HG02970 (cell line): Measurements from ENCODE around the gene ISG20.
"Not testable (repeated sequence)": the region's sequence is repeated elsewhere in the genome, so short reads cannot be mapped to it uniquely, and the experiment has no call there.

Experiments
- ATAC-seq: cut with Tn5 transposase; IDR thresholded peaks from one replicate; pipeline ENCODE4 v1.9.1; 2021; ENCODE audit warnings: mild to moderate bottlenecking, moderate library complexity, moderate number of reproducible peaks; ENCODE audit not compliant: unreplicated experiment, low FRiP score

ISG20 gene

GRCh38 chr15:88634449-88634848, 4.4 kb upstream of the ISG20 start:
- no peak for ATAC-seq

- ATAC-seq, result peak; percentile 18
Measured at GRCh38 chr15:88635318-88635717, 3.5 kb upstream of the ISG20 start.

DNA sequence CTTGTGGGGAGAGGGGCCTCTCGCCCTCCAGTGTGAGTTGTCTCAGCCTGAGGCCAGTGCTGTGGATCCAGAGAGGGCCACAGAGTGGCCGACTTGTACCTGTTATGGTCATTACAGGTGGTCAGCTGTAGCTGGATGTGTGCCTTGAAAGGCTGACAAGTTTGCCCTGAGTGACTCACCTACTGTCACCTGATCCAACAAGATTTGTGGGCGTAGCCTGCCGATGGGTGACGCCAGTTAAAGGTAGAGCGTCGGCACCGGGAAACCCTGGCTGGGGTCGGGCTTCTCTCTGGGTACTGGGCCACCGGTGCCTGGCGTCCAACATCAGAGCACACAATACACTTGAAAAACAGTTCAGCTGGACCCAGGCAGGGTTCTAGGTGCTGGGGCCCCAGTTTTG, 2.8 kb upstream of the ISG20 start:
- no peak for ATAC-seq

DNA sequence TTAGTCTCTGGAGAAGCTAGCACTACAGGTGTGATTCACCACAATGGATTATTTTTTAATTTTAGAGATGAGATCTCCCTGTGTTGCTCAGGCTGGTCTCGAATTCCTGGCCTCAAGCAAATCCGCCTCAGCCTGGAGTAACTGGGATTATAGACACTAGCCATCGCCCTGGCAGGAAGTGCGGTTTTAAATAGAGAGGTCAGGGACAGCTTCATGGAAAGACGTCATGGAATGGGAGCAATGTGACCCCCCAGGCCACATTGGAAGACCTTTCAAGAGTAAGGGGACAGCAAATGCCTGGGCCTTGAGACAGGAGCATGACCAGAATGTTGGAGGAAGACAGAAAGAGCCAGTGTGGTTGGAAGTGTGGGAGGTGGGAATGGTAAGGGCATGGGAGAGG, 2.2 kb upstream of the ISG20 start:
- ATAC-seq, result no peak

- no peak for ATAC-seq
Measured at GRCh38 chr15:88637436-88637835, 1.4 kb upstream of the ISG20 start.

DNA sequence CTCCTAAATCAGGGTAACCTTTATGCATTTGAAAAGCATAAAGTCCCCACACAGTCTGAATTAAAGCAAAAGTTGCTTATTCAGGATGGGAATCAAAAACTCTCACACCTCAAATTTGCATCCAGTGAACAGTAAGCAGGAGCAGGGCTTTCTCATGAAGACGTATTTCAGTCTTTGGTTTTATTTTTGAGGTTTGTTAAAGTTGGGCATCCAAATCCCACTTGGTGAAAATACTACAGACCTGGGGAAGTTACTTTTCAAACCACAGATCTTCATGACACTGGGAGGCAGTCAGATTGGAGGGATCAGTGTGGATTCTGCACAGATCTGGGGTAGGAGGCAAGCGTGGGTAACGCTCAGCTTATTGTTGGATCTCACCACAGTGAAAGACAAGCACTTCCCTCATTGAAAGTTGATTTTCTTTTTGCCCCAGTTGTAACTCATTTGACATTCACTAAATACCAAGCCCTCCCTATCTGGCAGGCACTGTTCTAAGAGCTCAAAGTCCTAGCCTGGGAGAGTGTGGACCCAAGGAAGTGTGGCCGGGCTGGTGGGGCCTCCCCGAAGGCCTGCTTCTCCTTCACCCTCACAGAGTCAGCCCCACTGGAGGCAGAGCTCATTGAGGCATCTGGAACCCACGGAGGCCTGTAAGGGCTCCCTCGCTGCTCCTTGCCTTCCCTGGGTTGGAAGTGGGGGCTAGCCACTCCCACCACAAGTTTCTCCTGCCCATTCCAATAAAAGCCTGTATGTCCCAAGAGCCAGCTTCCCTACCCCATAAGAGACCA, 783 bp upstream of the ISG20 start:
- ATAC-seq, result no peak

- no peak for ATAC-seq
Measured at GRCh38 chr15:88641959-88642452, 3.2 kb downstream of the ISG20 start.

GRCh38 chr15:88642514-88642913, 3.7 kb downstream of the ISG20 start:
- not testable (repeated sequence) for ATAC-seq

- ATAC-seq, result no peak
Measured at GRCh38 chr15:88644741-88645140, 5.9 kb downstream of the ISG20 start.

DNA sequence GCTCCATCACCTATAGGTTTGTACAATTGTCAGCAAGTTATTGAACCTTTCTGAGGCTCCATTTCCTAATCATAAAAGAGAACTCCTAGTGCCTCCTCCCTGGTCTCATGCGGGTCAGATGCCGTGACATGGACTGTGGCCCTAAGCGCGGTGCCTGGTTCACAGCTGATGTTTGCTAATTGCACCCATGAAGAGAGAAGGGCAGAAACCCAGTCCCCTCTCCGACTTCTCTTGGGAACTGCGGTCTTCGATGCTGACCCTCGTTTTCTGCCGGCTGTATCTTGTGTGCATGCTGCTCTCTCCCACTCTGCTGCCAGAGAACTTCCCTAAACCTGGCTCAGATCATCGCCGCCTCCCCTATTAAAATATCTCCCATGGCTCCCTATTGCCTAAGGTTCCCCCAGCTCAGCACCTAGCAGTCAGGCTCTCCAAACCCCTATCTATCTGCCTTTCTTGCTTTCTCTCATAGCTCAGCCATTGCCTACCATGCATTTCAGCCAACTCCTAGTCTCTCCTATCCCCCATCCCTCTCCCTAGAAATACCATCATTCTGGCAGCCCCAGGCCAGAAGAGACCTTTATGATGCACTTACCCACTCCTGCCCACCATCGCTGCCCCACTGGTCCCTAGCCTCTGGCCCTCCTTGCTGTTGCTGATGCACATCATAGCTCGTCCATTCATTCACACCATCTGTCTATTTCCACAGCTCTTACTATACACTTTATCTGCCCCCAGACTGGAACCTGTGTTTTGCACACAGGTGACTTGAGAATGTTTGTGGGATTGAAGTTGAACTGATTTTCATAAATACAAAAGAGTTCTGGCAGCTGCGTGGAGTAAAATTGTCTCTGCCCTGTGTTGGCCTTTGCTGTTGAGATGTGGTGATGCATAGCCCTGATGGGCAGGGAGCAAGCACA, 6.6 kb downstream of the ISG20 start:
- no peak for ATAC-seq

DNA sequence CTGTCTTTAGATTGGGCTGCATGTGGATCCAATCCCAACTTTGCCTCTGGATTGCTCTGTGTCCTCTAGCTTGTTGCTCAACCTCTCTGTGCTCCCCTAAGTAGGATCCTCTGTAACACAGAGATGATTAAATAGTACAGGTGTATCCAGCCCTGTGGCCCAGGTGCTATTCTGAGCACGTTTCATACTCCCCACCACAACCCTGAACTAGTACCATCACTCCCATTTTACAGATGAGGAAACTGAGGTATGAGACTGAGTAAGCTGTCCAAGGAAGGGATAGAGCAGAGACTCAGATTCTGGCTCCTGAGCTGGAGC, 7.2 kb downstream of the ISG20 start:
- ATAC-seq, result no peak

GRCh38 chr15:88646951-88647350, 8.1 kb downstream of the ISG20 start:
- ATAC-seq, result no peak

DNA sequence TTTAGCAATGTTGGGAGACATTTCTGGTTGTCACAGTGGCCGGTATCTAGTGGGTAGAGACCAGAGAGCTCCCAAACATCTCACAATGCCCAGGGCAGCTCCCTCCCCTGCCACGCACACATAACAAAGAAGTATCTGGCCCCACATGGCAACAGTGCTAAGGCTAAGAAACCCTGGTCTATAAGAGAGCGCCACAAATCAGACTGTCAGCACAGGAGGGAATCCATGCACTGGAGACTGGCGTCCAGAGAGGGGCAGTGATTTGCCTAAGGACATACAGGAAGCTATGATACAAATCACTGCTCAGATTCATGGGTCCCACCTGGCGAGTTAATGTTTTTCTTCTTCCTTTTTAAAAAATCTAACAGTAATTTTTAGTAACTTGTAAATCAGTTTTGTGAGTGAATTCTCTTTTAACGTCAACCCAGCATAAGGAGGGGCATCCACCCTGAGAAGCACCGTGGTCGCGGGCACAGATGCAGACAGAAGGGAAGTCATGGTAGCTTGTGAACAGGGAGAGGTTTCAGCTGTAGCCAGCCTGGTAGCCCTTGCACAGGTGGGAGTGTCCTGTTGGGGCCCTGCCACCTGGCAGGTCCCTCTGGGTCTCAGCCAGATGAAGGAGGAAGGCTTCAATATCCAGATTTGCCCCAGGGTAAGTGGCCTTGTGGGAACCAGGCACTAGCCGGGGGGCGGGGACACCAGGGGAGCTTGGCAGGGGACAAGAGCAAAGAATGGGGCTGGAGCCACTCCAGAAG, 8.7 kb downstream of the ISG20 start:
- ATAC-seq, result no peak

GRCh38 chr15:88648357-88649214, 9.8 kb downstream of the ISG20 start:
- ATAC-seq, result no peak

- no peak for ATAC-seq
Measured at GRCh38 chr15:88649286-88649733, 10.5 kb downstream of the ISG20 start.

DNA sequence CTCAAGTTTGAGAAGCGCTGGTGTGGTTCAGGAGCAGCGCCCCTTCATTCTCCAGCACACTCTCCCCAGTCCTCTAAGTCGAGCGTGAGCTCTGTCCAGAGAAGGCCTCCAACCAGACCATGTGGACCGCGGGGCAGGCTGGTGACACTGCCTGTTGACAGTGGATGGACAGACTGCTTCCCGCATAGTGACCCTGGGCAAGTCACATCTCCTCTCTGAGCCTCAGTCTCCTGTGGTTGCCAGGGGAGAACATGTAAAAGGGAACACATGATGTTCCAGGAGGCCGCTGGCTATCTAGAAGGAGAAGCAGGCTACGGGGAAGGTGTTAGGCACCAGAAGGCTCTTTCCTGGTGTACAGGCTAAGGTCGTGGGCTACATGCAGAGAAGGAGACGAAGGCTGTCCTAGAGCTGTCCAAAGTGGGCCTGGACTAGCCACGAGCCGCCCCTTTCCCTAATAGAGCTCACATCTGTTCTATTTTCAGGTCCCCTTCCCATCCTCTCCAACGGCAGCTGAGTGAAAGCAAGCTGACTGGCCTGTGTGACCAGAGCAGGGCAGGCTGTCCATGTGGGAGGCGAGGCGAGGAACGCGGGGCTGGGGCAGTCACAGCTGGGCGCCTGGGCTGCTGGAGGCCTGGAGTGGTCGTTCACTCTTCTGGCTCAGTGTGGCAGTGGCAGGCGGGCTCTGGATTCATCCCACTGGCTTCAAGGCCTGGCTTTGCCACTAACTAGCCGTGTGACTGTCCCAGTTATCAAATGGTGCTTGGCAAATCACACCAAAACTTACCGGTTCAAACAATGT, 11.1 kb downstream of the ISG20 start:
- no peak for ATAC-seq

DNA sequence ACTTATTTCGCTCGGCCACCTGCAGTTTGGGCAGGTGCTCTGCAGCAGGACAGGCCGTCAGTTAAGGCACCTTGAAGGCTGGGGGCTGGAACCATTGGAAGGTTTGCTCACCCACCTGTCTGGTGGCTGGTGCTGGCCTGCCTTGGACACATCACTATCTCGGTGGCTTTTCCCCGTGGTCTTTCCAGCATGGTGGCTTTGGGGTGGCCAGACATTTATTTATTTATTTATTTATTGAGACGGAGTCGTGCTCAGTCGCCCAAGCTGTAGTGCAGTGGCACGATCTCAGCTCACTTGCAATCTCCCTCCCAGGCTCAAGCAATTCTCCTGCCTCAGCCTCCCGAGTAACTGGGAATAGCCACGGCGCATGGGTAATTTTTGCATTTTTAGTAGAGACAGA, 11.7 kb downstream of the ISG20 start:
- no peak for ATAC-seq

DNA sequence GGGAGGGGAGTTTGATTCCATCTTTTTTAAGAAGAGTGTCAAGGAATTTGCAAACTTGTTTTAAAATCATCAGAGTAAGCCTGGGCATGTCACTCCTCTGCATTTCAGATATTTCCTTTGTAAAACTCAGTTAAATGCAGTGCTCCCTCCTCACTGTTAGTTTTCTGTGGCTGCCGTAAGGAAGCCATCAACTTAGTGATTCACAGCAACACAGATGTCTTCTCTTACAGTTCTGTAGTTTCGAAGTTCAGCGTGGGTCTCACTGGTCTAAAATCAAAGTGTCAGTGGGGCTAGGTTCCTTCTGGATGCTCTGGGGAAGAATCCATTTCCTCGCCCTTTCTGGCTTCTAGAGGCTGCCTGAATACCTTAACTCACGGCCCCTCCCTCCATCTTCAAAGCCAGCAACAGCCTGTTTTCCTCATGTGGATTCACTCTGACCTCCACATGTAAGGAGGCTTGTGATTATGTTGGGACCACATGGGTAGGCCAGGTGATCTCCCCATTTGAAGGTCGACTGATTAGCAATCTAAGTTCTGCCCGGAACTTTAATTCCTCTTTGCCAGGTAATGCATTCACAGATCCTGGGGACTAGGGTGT, 12.4 kb downstream of the ISG20 start:
- no peak for ATAC-seq

DNA sequence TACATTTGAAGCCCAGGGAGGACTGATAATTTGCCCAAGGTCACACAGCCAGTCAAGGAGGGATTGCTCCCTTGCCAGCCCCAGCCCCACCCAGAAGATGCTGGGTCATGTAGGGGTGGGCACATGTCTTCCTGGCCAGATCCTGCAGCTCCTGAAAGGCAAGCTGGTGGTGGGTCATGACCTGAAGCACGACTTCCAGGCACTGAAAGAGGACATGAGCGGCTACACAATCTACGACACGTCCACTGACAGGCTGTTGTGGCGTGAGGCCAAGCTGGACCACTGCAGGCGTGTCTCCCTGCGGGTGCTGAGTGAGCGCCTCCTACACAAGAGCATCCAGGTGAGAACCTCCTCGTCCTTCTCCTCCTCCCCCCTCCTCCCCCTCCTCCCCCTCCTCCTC, 13.2 kb downstream of the ISG20 start:
- ATAC-seq, result no peak
